ENCODE data around the gene SAMD15.
A peak's percentile ranks its signal among the peaks of the same experiment; 100 is the strongest.
"Not testable (repeated sequence)": the region's sequence is repeated elsewhere in the genome, so short reads cannot be mapped to it uniquely, and the experiment has no call there.

SAMD15 gene

DNA sequence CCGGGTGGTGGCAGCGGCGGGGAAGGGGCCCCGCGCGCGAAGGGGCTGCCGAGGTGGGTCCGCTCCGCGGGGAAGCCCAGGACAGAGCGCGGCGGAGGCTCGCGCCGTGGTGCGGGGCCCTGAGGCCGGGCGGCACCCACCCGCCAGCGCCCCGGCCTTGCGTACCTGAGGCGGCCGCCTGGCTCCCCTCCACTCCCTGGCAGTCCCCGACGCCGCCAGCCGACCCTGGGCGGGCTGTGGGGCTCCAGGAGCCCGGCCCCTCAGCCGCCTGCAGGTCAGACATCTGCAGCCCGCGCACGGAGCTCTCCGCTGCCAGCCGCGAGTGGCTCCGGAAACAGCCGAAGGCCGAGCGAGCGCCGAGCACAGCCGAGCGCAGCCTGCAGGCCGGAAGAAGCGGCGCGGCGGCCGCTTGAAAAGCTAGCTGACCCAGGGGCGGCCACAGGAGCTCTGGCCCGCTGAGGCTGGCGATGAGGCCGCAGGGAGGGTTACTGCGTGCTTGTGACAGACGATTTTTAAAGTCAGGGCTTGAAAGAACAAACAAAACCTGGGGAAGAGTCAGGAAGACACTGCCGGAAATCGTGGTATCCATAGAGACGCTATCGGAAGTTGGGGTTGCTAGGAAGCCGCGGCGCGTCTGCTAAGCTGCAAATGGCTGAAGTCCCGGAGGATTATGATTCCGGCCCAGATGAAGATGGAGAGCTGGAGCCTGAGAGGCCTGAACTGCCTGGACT, at the start of gene SAMD15, which contains the start of gene TMED8:
SAMD15 (plus strand) TSS at position 609 of the 731 bp plus-strand sequence; CDS start at position 649, 40 bp downstream.
TMED8 (minus strand) TSS at position 324 of the 731 bp plus-strand sequence; CDS start at position 283, 41 bp downstream.
- DNase-seq (ENCODE audit: low read depth): peak; percentile 66

GRCh38 chr14:77329872-77330271, 47.3 kb upstream of the SAMD15 start:
- DNase-seq (ENCODE audit: low read depth): no peak

DNA sequence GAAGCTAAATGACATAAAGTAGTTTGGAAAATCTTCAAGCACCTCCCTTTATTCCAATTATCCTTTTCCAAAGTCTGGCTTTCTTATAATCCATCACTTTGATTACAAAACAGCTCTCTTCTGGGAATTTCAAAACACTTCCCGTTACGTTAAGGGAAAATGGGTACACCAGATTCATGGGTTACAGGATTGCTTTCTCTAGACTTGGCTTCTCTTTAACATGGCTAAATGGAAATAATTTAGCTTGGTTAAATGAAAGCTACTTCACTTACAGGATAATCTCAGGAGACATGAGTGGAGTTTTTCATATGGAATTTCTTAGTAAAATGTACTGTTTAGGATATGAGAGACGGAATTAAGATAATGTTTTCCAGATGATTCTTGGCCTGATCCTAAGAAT, 41.6 kb upstream of the SAMD15 start:
- DNase-seq (ENCODE audit: low read depth): no peak

GRCh38 chr14:77337255-77337654, 39.9 kb upstream of the SAMD15 start:
- DNase-seq (ENCODE audit: low read depth): not testable (repeated sequence)

DNA sequence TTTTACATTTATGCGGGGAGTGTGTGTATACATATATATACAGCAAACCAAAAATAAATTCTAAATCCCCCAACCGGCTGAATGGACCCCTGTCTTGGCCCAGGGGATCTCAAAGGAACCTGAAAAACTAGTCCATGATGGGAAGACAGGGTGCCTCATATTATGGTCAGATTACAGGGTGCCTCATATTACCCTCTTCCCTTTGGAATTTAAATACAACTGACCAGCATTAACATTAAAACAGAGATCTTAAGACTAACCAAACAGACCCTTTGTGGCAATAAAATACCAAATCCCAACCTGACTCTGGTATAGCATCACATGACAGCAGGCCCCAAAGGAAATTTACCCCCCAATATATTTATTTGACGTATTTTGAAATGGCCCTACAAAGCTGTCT, 39.3 kb upstream of the SAMD15 start:
- no peak for DNase-seq (ENCODE audit: low read depth)

- no peak for DNase-seq (ENCODE audit: low read depth)
These were observed 38.9 kb upstream of the SAMD15 start for GRCh38 chr14:77338302-77338701.

DNA sequence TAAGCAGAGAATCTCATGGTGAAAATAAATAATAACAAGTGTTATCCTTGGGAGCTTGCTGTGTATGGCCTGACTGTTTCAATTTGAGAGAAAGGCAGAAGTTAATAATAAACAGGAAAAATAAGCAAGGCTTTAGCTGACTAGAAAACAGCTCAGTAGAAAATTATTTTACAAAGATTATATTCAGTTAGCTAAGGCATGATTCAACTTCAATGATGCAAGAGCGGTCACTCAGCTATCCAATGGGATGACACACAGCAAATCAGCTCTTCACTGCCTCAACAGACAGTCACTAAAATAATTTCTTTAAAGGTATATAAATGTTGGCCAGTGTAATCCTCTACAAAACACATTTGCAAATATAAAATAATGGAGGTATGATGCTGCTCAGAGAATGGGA, 37.8 kb upstream of the SAMD15 start:
- no peak for DNase-seq (ENCODE audit: low read depth)

GRCh38 chr14:77340389-77340788, 36.8 kb upstream of the SAMD15 start:
- DNase-seq (ENCODE audit: low read depth): no peak

GRCh38 chr14:77342726-77343397, 34.3 kb upstream of the SAMD15 start:
- DNase-seq (ENCODE audit: low read depth): no peak

DNA sequence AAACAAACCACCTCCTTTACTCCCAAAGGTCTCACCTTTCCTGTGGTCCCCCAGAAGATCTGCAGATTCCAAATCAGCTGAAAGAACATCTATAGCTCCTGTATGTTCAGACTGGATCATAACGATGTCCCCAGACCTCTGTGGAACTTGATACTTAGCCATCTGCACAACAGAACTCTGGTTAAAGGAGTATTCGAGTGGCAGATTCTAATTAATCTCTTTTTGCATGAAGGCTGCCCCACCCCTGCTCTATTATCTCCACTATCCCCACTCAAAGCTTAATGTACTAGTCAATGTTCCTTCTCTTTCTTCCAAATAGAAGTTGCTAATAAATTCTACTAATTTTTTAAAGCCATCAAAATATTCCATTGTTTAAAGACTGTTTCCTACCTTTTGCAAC, 33.5 kb upstream of the SAMD15 start:
- no peak for DNase-seq (ENCODE audit: low read depth)

GRCh38 chr14:77344377-77344996, 32.7 kb upstream of the SAMD15 start:
- DNase-seq (ENCODE audit: low read depth): no peak

DNA sequence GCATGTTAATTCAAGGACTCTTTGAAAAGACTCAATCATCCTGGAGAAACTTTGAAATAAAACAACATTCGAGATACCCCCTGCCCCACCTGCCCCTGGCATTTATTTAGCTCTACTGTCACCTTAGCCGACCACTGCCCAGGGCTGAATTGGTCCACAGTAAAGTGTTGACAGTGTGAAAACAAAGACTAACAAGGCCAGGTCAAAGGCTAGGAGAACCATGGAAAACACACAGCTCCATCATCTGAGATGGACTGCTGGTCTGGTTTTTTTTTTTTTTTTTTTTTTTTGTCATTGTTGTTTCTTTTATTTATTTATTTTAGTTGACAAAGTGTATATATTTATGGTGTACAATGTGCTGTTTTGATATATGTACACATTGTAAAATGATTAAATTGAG, 30.7 kb upstream of the SAMD15 start:
- DNase-seq (ENCODE audit: low read depth): no peak

DNA sequence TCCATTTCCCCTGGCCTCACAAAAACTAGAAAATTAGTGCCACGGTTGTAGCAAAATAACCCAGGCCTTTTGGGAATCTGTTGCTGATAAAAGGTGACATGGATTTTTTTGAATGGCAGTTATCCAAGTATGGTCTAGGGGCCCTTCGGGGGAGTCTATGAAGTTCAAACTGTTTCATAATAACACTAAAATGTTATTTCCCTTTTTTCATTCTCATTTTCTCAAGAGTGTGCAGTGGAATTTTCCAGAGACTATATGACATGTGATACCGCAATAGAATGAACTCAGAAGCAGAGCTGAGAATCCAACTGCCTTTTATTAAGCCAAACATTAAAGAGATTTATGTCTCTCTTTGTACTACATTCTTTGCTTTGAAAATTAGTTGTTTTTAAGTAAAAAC, 29.4 kb upstream of the SAMD15 start:
- no peak for DNase-seq (ENCODE audit: low read depth)

GRCh38 chr14:77353469-77354141, 23.6 kb upstream of the SAMD15 start:
- no peak for DNase-seq (ENCODE audit: low read depth)

- no peak for DNase-seq (ENCODE audit: low read depth)
These were observed 21.4 kb upstream of the SAMD15 start for GRCh38 chr14:77355811-77356210.

GRCh38 chr14:77356899-77357298, 20.3 kb upstream of the SAMD15 start:
- DNase-seq (ENCODE audit: low read depth): no peak

DNA sequence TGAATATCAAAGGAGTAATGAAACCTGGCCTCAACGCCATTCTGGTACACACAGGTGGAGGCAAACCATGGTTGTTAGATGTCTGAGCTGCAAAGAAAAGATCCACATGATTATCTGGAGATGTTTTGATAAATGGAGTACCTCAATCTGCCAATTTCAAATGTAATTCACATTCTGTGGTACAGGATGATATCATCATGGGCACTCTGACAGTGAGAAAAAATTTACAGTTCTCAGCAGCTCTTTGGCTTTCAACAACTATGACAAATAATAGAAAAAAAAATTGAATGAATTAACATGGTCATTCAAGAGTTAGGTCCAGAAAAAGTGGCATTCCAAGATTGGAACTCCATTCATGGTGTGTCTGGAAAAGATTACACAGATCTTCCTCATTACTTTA, 17.6 kb upstream of the SAMD15 start:
- no peak for DNase-seq (ENCODE audit: low read depth)

DNA sequence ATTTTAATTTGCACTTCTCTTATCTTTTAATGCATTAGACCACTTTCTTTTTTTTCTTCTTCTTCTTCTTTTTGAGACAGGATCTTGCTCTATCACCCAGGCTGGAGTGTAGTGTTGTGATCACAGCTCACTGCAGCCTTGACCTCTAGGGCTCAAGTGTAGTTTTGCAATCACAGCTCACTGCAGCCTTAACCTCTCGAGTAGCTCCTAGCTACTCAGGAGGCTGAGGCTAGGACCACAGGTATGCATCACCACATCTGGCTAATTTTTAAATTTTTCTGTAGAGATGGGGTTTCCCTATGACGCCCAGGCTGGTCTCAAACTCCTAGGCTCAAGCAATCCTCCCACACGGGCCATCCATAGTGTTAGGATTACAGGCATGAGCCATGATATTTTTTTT, 13.0 kb upstream of the SAMD15 start:
- no peak for DNase-seq (ENCODE audit: low read depth)

- no peak for DNase-seq (ENCODE audit: low read depth)
These were observed 7.9 kb upstream of the SAMD15 start for GRCh38 chr14:77369285-77369684.

DNA sequence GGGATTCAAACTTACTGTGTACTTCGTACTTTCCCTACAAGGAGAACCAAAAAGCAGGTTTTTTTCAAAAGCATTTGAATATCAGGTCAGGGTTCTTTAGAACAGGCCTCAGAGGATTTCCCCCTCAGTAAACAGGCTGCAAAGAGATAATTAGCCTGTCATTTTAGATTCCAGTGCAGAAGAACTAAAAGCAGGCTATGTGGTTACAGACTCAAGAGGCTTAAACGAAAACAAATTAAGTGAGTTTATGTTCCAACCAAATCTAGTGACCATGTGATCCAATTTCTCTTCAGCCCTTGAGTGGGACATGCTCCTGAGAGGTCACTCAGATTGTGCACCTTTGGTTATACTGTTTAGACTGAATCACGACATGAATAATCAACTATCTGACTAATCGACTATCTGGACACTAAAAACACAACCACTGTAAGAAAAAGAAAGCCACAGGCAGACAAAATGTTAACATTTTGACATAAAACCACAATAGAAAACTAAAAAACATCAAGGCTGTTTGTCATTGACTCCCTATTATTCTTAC, 4.8 kb upstream of the SAMD15 start:
- no peak for DNase-seq (ENCODE audit: low read depth)

DNA sequence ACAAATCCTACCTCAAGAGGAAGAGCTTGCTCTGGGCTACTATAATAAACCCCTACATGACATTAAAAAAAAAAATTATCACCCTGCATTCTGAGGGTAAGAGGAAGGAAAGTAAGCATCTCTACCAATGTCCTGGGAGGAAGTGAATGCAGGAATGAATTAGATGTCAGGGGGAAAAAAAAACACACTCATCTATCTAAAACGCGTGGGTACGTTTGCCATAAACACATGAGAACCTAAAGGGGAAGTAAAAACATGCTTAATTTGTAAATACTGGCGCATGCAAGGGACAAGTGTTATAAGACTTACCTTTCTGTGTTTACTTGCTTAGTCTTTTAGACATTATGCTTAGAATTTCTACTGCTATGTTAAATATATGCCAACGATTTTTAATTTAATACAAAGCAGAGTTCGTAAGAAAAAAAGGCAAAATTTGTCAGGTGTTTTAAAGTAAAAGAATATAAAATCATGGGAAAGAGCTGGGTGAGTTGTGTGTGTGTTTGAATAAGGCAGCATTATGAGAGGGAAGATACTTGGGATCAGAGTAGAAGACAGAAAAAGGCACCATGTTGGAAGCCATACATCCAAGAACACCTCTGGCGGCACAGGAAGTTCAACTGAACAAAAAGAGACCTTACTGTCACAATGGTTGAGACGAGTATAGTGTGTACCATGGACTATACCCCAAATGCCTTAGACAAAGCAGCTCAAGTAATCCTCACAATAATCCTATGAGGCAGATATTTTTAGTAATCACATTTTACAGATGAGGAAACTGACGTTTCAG, 1.8 kb upstream of the SAMD15 start:
- DNase-seq (ENCODE audit: low read depth): no peak

Data from HS-27A (cell line).